ENCODE measurements around the gene UBQLN4.
A peak's percentile ranks its signal among the peaks of the same experiment; 100 is the strongest.

The UBQLN4 gene

GRCh38 chr1:156024801-156025200 lies 28.8 kb downstream of the UBQLN4 start:
- peaks cover 8% of the 10 kb centered on the region for H3K79me2 ChIP-seq (ENCODE audit: insufficient read depth, low read length)
- H3K36me3 ChIP-seq (ENCODE audit: insufficient read depth, low read length), result no peaks in the 10 kb centered on the region
- no peak overlapping the region for H3K4me2 ChIP-seq (ENCODE audit: low read depth, low read length, poor library complexity, severe bottlenecking)
- no peak overlapping the region for H3K4me3 ChIP-seq (ENCODE audit: low read length, poor library complexity, severe bottlenecking)
- H3K9ac ChIP-seq (ENCODE audit: low read depth, low read length, poor library complexity, severe bottlenecking), result no peak overlapping the region
- H4K20me1 ChIP-seq (ENCODE audit: insufficient read depth, low read length, poor library complexity, severe bottlenecking), result peaks cover 4% of the 10 kb centered on the region
- peaks cover 3% of the 10 kb centered on the region for H3K4me1 ChIP-seq (ENCODE audit: insufficient read depth, low read length, poor library complexity, severe bottlenecking)
- H3K9me3 ChIP-seq (ENCODE audit: insufficient read depth, low read depth, low read length), result no peaks in the 10 kb centered on the region
- TF ChIP-seq CTCF (conservative IDR thresholded peaks at IDR 0.05; ENCODE audit: low read length), result no peak
- no peaks in the 10 kb centered on the region for H3K9me2 ChIP-seq (replicated peaks; ENCODE audit: low read depth, low read length)
- H2AFZ ChIP-seq (ENCODE audit: low read length), result no peak overlapping the region
- no peaks in the 10 kb centered on the region for H3F3A ChIP-seq (ENCODE audit: low read depth)
- no peaks in the 10 kb centered on the region for H3K27me3 ChIP-seq (ENCODE audit: insufficient read depth, low read length, poor library complexity, severe bottlenecking)

- no peaks in the 10 kb centered on the region for H3K27me3 ChIP-seq (ENCODE audit: insufficient read depth, low read length, poor library complexity, severe bottlenecking)
- peaks cover 12% of the 10 kb centered on the region for H3K4me1 ChIP-seq (ENCODE audit: insufficient read depth, low read length, poor library complexity, severe bottlenecking)
- H3K4me3 ChIP-seq (ENCODE audit: low read length, poor library complexity, severe bottlenecking), result no peak overlapping the region
- no peak for TF ChIP-seq CTCF (conservative IDR thresholded peaks at IDR 0.05; ENCODE audit: low read length)
- TF ChIP-seq EZH2phosphoT487 (IDR thresholded peaks at IDR 0.05; ENCODE audit: borderline replicate concordance), result no peak
- no peaks in the 10 kb centered on the region for H3K9me2 ChIP-seq (replicated peaks; ENCODE audit: low read depth, low read length)
- no peak overlapping the region for H3K9ac ChIP-seq (ENCODE audit: low read depth, low read length, poor library complexity, severe bottlenecking)
- no peak overlapping the region for H3K4me2 ChIP-seq (ENCODE audit: low read depth, low read length, poor library complexity, severe bottlenecking)
- no peaks in the 10 kb centered on the region for H3F3A ChIP-seq (ENCODE audit: low read depth)
- peaks cover 14% of the 10 kb centered on the region for H4K20me1 ChIP-seq (ENCODE audit: insufficient read depth, low read length, poor library complexity, severe bottlenecking)
- peaks cover 32% of the 10 kb centered on the region for H3K79me2 ChIP-seq (ENCODE audit: insufficient read depth, low read length)
- H3K36me3 ChIP-seq (ENCODE audit: insufficient read depth, low read length), result peaks cover 4% of the 10 kb centered on the region; the same call in 1 of the 2 replicates
- H2AFZ ChIP-seq (ENCODE audit: low read length), result no peak overlapping the region
- H3K9me3 ChIP-seq (ENCODE audit: insufficient read depth, low read depth, low read length), result no peaks in the 10 kb centered on the region
Measured at GRCh38 chr1:156021954-156022353, 31.6 kb downstream of the UBQLN4 start.

- Histone ChIP-seq H3K4me2 (ENCODE audit: low read depth, low read length, poor library complexity, severe bottlenecking) (peak overlapping the region; percentile 71), H3K4me3 (ENCODE audit: low read length, poor library complexity, severe bottlenecking) (peak overlapping the region; percentile 79), H4K20me1 (ENCODE audit: insufficient read depth, low read length, poor library complexity, severe bottlenecking) (peaks cover 18% of the 10 kb centered on the region), H3F3A (ENCODE audit: low read depth) (no peaks in the 10 kb centered on the region), H3K9ac (ENCODE audit: low read depth, low read length, poor library complexity, severe bottlenecking) (peak overlapping the region; percentile 83), H3K27me3 (ENCODE audit: insufficient read depth, low read length, poor library complexity, severe bottlenecking) (no peaks in the 10 kb centered on the region), H3K9me2 (replicated peaks; ENCODE audit: low read depth, low read length) (no peaks in the 10 kb centered on the region), H3K4me1 (ENCODE audit: insufficient read depth, low read length, poor library complexity, severe bottlenecking) (peaks cover 12% of the 10 kb centered on the region), H3K9me3 (ENCODE audit: insufficient read depth, low read depth, low read length) (no peaks in the 10 kb centered on the region), H2AFZ (ENCODE audit: low read length) (peak overlapping the region; percentile 79), H3K79me2 (ENCODE audit: insufficient read depth, low read length) (peaks cover 38% of the 10 kb centered on the region), H3K36me3 (ENCODE audit: insufficient read depth, low read length) (peaks cover 8% of the 10 kb centered on the region; the same call in 1 of the 2 replicates)
- TF ChIP-seq EZH2phosphoT487 (IDR thresholded peaks at IDR 0.05; ENCODE audit: borderline replicate concordance), result no peak
- TF ChIP-seq CTCF (conservative IDR thresholded peaks at IDR 0.05; ENCODE audit: low read length), result no peak
Measured at GRCh38 chr1:156021093-156021428, 32.5 kb downstream of the UBQLN4 start.
